Left colon (tissue), 2 donors: ENCODE results near the gene METTL26. TPM values are rescaled to one million over a fixed set of nuclear protein-coding genes. Genes with fewer than 3 reads are reported as not detected.
"Not testable (repeated sequence)": the region's sequence is repeated elsewhere in the genome, so short reads cannot be mapped to it uniquely, and the experiment has no call there.

Experiments
- ATAC-seq: fragments of 200-7000 bp; cut with Tn5 transposase; one replicate; pipeline ENCODE4 v1.9.1; 2020; ENCODE audit warnings: mild to moderate bottlenecking, moderate library complexity
- DNase-seq, 2 donors: peaks; one replicate each; pipeline ENCODE4 v3.0.0-alpha.2; 2020
- intact Hi-C, 2 donors: fragments of 100-400 bp; cut with DNase I in 1 of 2; cut with micrococcal nuclease in 1 of 2; formaldehyde crosslinking; loops; one replicate each; pipeline versions ENCODE4 v1.11.2 to v1.14.0; 2022; cut with DNase I, micrococcal nuclease
- total RNA-seq, 2 donors: library from RNA; stranded (reverse); fragmentation: NEBNext Ultra II Directional; extraction: Animal tissue kit (Norgen Biotek cat#: 25700); gene quantifications; one replicate each; pipeline ENCODE4 v1.2.1, GENCODE V29; 2021
- donor health status: DM: no; HTN: no; CAD: no.
- donor health status: DM: yes; HTN: yes; CAD: no.

Gene METTL26
- total RNA-seq, 2 donors from 2014 or later, result 42.0 to 52.0 TPM

DNA sequence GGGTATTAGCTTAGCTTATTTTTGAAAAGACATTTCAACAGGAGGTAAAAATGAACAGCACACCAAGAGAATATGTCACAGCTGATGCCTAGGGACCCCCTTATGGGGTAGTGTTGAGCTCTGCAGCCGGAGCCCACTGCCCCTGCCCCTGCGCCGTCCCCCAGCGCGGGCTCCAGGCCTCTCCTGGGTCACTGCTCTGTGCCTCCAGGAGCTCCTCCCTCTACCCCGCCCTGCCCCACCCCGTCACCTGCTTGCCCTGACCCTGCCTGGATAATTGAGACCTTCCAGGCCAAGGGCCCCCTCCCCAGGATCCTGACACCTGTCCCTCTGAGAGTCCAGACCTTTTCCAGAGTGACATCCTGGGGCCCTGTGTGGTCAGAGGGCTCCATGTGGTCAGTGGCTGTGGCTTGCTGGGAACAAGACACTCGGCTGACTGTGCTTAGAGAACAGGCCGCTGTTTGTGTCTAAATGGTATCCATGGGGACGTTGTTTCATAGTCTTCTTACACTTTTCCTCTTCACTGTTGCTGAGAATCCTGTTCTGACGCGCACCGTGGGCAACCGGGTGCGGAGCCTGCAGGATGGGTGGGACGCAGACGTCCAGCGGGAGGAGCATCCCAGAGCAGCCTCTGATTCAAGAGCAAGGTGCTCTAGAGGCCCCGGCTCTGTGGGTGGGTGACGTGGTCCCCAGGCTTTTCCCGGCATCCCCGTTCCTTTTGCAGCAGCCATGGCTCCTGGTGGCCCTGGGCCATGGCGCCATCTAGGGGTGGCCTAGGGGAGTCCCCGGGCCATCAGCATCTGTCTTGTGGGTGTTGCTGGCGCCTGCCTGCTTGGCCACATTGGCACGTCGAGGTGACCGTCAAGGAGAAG, 25.4 kb downstream of the METTL26 start:
- DNase-seq (peak in 1 of 2 donors; percentile 74), ATAC-seq (peak; percentile 87)
- intact Hi-C loops, result no loop called here

DNA sequence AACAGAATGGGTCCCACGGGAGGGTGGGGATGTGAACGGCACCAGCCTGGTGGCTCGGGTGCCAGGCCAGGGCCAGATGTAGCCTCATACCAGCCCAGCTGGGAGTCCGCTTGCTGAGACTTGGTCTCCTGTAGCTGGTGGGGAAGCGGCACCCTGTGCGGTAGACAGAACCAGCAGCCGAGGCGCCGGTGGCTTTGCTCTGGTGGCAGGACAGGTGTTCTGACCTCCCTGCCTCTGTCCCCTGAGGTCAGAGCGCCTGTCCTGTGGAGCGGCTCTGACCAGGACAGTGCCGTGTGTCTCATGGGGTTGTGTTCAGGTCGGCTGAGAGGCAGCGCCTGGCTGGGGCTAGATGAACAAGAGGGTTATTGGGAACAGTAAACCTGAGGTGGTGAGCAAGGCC, 26.1 kb downstream of the METTL26 start:
- intact Hi-C loops, result no loop called here
- DNase-seq, result no peak
- peak; percentile 26 for ATAC-seq

DNA sequence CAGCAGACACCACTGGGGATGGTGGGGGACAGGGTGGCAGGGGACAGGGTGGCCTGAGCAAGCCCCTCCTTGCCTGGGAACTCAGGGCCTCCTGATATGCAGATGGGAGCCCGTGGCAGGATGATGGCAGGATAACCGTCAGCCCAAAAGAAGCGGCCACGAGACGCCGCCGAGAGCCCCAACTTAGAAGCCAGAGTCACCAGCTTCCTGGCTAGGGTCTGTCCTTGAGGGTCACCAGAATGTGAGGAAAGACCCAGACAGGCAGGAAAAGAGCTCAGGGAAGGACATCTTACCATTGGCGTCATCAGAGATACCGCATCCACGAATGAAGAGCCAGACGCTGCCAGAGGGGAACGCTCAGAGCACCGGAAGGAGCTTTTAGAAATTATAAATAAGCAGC, 26.8 kb downstream of the METTL26 start:
- ATAC-seq (no peak), DNase-seq (no peak)
- intact Hi-C loops, result no loop called here

DNA sequence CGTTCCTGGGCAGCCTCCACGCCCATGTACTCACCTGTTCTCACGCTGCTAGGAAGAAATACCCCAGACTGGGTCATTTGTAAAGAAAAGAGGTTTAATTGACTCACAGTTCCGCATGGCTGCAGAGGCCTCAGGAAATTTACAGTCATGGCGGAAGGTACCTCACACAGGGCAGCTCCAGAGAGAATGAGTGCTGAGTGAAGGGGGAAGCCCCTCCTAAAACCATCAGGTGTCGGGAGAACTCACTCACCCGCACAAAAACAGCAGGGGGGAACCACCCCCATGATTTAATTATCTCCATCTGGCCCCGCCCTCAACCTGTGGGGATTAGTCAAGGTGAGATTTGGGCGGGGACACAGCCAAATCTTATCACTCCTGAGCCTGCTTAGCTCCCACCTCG, 28.1 kb downstream of the METTL26 start:
- DNase-seq (no peak), ATAC-seq (no peak)
- intact Hi-C loops, result no loop called here

DNA sequence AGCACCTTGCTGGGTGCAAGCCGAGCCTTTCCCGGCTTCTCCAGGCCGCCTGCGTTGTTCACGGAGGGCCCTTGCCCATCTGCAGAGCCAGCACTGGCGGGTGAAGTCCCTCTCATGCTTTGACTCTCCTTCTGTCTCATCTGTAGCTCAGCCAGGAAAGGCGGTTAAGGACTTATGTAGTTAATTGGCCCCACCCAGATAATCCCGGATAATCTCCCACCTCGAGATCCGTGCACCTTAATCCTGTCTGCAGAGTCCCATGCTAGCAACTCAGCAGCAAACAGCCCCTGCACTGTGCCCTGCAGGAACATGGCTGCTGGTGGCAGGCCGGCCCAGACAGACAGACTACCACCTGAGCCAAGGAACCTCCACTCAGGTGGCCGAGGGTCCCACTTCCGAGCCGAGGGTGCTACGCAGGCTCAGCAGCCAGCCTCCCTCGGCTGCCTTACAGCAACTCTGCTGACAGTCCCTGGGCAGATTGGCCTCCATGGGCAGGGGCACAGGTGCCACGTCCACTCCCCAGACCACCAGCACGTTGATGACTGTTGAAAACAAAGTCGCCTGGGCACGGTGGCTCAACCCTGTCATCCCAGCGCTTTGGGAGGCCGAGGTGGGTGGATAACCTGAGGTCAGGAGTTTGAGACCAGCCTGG, 29.3 kb downstream of the METTL26 start:
- intact Hi-C loops, result no loop called here
- ATAC-seq (no peak), DNase-seq (no peak)

DNA sequence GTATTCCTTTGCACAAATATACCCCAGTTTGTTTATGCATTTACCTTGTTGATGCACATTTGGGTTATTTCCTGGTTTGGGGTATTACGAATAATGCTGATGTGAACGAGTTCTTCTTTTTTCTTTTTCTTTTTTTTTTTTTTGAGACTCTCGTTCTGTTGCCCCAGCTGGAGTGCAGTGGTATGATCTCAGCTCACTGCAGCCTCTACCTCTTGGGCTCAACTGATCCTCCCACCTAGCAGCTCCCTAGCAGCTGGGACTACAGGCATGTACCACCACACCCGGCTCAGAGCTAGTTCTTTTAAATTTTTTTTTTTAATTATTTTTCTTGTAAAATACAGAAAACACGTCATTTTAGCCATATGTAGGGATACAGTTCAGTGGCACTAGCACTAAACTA, 32.2 kb downstream of the METTL26 start:
- intact Hi-C loops, result no loop called here
- ATAC-seq (no peak), DNase-seq (no peak)

DNA sequence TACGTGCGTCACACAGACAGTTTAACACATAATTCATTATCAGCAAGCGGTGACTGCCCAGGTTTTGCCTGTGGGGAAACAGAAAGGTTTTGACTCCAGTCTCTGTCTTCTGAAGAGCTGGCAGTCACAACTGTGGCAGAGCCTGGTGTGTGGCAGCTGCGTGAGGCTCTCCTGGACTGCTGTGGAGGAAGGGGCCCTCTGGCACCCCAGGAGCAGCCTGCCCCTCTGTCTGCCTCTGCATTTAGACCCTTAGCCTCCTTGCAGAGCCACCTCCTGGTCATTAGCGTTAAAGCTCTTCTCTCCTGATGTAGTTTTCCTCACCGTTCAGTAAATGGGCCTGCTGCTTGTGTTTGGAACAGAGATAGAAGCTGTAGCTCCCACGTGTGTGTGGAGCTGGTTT, 35.3 kb downstream of the METTL26 start:
- ATAC-seq, result peak; percentile 27
- no peak for DNase-seq
- intact Hi-C loops, result no loop called here

DNA sequence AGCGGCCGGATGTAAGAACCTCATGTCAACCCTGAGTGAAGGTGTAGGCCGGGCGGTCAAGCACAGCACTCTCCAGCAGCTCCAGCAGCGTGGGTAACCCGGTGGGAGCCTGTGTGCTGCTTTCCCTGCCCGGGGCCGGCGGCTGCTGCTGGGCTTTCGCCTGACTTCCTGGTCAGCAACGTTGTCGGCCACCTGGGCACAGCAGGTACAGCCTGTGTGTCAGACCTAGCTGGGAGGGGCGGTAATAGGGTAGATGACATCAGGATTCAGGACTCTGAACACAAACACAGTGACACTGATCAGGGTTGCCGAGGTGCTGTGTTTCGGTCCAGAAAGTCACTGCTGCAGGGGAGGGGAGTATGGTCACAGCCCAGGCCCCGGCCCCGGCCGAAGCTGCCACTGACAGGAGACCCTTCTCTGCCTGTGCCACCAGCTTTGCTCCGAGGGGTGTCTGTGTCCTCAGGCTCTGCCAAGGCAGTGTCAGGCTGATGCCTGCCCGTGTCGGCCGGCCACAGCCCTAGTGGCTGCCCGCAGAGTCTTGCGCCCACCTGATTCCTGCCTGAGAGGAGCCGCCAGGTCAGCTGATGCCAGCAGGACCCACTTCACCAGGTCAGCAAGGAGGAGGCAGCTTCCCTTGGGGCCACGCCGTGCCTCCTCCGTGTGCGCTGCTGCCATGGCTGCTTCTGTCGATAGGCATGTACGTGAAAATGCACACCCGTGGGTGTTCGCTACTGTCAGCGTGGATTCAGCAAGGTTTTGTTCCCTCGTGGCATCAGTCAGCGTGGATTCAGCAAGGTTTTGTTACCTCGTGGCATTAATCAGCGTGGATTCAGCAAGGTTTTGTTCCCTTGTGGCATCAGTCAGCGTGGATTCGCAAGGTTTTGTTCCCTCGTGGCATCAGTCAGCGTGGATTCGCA, 37.0 kb downstream of the METTL26 start:
- no peak for DNase-seq
- ATAC-seq, result peak; percentile 76
- intact Hi-C loops, result no loop called here

DNA sequence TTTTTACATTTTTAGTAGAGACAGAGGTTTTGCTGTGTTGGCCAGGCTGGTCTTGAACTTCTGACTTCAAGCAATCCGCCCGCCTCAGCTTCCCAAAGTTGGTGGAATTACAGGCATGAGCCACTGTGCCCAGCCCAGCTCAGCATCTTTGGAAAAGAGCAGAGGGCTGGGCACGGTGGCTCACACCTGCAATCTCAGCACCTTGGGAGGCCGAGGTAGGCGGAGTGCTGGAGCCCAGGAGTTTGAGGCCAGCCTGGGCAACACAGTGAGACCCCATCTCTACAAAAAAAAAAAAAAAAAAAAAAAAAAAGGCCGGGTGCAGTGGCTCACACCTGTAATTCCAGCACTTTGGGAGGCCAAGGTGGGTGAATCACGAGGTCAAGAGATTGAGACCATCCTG, 38.5 kb downstream of the METTL26 start:
- ATAC-seq, intact Hi-C loops, DNase-seq: not testable (repeated sequence)

DNA sequence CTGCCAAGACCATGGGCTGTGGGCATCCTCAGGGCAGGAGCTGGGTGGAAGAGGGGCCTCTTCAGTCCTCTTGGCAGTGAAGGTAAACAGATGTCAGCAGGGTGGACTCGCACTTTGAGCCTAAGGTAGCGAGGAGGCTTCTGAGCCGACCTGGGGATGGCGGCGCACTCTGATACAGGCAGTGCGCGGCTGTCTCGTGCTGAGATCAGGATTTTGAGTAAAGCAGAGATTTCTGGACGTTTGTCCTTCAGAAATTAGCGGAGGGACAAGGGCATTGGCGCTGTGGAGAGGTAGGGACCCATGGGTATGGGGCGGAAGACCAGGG, 39.4 kb downstream of the METTL26 start:
- intact Hi-C loops, result no loop called here
- DNase-seq (no peak), ATAC-seq (no peak)

DNA sequence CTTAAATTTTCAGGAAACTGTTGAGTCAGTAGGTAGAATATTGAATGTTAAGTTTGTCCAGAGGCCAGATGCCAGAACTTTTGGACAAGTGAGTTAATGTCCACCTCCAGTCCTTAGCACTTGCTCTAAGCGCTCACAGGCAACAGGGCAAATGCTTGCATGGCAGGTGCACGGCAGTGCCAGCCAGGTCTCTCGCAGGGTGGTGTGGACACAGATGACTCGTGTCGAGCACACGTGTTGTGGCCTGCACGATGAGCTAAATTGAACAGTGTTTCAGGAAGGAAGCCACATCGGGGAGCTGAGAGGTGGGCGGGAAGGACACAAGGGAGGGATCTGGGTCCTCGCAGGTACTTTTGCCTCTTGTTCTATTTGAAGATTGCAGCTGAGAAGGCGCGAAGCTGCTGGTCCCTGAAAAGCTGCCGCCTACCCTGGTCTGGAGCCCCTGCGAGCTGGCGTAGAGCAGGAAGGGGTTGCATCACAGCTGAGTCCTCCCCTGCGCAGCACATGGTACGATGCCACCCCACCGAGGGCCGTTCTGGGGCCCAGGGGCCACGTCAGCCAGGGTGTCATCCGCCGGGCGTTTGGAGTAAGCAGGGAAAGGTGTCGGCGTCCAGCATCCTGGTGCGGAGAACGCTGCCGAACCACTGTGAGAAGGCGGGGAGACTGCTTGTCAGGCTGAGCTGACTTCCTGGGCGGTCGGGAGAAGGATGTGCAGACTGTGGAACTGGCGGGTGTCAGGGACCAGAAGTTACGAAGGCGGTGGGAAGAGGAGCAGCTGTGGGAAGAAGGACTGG, 40.0 kb downstream of the METTL26 start:
- no peak for DNase-seq
- no peak for ATAC-seq
- intact Hi-C loops, result no loop called here

DNA sequence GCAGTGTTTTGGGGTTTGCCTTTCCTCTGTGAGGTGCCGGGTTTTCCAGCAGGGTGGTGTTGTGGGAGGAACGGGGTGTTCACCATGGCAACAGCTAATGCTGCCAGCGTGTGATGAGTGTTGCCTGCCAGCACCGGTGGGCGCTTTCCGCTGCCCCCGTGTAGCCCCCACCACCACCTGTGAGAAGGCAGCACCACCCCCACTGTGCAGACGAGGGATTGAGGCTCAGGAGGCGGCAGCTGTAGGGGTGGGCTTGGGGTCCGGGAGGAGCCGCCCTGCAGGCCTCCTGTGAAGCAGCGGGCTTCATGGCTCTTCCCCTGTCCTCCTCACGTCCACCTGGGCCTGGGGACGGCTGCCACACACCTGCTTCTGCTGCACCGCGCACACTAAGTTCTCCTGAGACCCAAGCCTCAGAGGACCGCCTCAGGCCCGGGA, 41.0 kb downstream of the METTL26 start:
- no peak for DNase-seq
- intact Hi-C loops, result no loop called here
- no peak for ATAC-seq

DNA sequence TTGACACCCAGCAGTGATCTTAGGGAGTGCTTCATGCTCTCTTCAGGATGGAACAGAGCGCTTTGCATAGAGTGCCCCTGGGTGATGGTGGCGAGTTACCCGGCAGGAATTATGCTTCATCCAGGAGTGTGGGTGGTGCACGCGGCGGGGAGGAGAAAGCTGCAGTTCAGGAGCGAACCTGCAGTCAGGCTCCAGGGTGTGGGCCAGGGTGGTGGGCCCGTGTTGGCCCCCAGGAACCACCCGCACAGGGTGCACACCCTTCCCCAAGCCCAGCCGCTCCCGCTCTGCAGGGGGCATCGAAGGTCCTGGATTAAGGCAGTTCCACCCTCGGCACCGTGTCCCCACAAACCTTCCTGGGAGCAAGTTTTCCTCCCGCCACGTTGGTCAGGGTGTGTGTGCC, 42.3 kb downstream of the METTL26 start:
- ATAC-seq (peak; percentile 1), DNase-seq (no peak)
- intact Hi-C loops, result no loop called here

DNA sequence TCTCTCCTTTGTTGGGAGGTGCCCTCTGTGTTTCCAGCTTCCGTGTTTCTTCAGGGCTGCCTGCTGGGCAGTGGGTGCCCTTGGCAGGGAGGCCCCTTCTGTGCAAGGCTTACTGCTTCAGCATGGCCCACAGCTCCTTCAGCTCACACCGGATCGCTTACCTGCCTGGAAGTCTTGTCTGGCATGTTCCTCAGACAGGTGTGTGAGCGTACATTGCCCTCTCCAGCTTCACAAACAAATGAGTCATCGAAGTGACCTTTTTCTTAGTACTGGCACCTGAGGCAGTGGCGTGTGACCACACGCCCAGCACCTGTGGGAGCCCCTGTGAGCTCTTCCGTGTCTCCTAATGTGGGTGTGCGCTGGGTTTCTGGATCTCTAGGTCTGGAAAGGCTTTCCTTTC, 42.7 kb downstream of the METTL26 start:
- peak; percentile 59 to 78 for DNase-seq
- ATAC-seq, result peak; percentile 57
- intact Hi-C loops, result no loop called here

DNA sequence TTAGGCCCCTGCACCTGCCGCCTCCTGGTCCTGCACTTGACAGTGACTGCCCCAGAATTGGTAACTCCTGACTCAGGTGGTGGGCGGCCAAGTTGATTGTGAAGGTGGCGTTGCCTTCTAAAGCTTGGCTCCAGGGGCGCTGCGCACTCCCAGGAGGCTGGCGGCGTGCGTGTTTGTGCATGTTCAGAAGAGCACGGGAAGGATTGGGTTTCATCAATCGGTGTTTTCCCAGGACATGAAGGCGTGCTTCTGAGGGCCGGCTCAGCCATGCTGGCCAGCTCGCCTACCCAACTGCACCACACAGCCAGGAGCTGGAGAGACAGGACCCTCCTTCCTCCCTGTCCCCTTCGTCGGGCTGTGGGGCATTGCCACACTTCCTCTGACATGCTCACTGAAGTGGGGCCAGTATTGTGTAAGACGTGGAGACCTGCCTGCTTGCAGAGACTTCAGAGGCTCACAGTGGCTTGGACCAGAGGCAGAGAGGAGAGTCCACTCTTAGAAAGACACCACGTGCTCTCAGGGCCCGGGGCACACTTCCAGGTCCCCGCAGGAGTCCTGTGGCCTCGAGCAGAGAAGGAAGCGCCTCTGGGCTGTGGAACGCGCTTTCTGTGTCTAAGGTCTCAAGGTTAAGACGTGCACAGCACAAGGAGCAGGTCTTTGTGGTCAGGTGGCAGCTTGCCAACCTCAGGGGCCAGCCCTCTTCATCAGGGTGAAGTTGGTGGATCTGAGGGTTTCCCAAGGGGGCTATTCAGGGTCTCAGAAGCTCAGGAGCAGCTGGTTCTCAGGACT, 43.4 kb downstream of the METTL26 start:
- ATAC-seq (peak; percentile 18), DNase-seq (peak; percentile 61 to 64)
- intact Hi-C loops, result no loop called here

DNA sequence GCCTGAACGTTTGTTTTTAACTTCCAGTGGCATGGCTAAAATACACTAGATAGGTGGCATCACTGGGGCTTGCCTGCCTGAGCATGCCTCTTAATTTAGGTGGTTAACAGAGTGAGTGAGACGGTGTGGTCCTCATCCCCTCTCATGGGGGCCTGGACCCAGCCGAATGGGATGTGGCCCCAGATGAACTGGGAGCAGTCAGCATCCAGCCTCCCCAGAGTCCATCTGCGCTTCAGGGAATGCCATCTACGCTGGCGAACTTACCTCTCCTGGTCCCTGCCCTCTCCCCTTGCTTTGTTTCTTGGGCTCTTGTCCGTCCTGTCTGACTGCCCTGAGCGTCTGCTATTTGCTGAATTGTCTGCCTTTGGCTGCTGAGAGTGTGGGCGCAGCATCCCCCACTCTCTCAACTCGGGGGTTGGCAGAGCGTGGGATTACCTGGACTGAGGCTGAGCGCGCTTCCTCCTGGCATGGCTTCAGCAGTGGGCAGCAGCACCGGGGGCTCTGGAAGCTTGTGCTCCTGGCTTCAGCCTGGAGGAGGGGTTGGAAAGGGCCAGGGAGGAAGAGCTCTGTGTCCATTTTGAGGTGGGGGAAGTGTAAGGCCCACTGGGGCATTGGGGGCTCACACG, 44.1 kb downstream of the METTL26 start:
- intact Hi-C loops, result no loop called here
- DNase-seq, result no peak
- ATAC-seq, result no peak

DNA sequence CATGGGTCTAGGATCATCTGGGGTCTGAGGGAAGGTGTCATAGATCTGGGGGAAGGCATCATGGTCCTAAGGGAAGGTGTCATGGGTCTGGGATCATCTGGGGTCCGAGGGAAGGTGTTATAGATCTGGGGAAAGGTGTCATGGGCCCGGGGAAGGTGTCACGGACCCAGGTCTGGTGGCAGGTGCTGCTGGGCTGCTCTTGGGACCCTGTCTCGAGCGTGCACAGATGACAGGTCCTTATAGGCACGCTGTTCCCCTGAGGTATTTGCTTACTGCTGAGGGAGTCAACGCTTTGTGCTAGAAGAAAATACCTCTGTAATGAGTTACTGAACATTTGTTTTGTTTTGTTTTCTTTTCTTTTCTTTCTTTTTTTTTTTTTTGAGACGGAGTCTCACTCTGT, 44.9 kb downstream of the METTL26 start:
- intact Hi-C loops, result no loop called here
- ATAC-seq (no peak), DNase-seq (no peak)

DNA sequence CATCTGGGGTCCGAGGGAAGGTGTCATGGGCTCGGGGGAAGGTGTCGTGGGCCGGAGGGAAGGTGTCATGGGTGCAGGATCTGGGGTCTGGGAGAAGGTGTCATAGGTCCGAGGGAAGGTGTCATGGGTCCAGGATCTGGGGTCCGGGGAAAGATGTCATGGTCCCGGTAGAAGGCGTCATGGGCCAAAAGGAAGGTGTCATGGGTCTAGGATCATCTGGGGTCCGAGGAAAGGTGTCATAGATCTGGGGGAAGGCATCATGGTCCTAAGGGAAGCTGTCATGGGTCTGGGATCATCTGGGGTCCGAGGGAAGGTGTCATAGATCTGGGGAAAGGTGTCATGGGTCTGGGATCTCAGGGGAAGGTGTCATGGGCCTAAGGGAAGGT, 45.3 kb downstream of the METTL26 start:
- ATAC-seq, result no peak
- no peak for DNase-seq
- intact Hi-C loops, result no loop called here
